ENCODE results near the gene CYTH4.
"Not testable (repeated sequence)": the region's sequence is repeated elsewhere in the genome, so short reads cannot be mapped to it uniquely, and the experiment has no call there.

CYTH4 gene, protein sequence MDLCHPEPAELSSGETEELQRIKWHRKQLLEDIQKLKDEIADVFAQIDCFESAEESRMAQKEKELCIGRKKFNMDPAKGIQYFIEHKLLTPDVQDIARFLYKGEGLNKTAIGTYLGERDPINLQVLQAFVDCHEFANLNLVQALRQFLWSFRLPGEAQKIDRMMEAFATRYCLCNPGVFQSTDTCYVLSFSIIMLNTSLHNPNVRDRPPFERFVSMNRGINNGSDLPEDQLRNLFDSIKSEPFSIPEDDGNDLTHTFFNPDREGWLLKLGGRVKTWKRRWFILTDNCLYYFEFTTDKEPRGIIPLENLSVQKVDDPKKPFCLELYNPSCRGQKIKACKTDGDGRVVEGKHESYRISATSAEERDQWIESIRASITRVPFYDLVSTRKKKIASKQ

DNA sequence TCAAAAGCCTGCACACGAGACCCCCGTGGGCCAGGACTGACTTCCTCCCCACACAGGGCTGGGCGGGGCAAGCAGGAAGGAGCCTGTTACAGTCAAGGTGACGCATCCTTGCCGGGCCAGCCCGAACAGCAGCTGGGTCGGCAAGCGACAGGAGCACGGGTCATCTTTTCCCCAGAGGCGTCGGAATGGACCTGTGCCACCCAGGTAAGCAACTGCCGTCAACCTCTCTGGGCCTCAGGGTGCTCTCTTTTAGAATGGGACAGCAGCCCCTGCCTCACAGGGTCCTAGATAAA is at the start of gene CYTH4:
Gene CYTH4 (plus strand): TSS at position 124 of the 293 bp plus-strand sequence. CDS start 62 bp downstream, at position 186.
- DNase-seq: no peak

DNA sequence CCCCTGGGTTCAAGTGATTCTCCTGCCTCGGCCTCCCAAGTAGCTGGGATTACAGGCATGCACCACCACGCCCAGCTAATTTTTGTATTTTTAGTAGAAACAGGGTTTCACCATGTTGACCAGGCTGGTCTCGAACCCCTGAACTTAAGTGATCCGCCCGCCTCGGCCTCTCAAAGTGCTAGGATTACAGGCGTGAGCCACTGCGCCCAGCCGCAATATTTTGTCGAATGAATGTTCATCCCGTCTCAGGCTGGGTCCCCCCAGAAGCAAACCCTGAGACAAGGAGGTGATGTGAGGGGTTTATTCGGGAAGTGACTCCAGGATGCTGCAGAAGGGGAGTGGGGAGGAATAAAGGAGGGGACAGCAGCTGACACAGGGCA is 48.9 kb upstream of the CYTH4 start:
- DNase-seq: not testable (repeated sequence)

DNA sequence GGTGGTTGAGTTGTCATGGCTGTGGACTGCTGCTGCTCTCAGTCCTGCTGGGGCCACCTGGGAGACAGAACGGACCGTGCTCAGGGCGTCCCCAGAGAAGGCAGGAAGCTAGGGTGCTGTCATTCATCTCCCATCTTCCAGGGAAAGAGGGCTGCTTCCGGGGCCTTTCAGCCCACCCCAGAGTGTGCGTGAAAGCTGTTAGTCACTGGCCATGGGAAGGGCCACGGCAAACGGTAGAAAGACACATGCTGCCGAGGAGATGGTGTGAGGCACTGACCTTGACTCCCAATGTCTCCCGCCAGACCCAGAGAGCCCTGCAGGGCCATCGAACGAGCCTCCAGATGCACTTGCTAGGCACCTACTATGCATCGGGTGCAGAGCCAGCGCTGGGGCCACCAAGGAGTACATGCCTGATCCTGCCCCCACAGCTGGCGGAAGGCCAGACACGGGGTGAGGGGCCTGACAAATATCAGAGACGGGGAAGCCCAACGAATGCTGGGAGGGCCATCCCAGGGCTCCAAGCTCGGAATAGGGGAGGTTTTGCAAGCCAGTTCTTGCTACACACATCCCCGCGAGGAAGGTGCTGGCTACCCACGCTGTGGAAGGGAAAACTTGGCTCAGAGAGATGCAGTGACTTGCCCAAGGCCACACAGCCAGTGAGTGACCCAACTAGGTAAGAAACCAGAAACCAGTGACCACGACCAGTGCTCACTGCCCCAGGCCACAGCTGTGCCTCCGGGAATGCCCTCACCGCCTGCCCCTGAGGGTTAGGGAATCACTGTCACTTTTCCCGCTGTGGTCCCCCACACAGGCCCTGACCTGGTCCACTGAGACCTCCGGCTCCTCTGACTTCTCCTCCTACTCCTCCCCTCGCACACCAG is 48.3 kb upstream of the CYTH4 start:
- DNase-seq: no peak

DNA sequence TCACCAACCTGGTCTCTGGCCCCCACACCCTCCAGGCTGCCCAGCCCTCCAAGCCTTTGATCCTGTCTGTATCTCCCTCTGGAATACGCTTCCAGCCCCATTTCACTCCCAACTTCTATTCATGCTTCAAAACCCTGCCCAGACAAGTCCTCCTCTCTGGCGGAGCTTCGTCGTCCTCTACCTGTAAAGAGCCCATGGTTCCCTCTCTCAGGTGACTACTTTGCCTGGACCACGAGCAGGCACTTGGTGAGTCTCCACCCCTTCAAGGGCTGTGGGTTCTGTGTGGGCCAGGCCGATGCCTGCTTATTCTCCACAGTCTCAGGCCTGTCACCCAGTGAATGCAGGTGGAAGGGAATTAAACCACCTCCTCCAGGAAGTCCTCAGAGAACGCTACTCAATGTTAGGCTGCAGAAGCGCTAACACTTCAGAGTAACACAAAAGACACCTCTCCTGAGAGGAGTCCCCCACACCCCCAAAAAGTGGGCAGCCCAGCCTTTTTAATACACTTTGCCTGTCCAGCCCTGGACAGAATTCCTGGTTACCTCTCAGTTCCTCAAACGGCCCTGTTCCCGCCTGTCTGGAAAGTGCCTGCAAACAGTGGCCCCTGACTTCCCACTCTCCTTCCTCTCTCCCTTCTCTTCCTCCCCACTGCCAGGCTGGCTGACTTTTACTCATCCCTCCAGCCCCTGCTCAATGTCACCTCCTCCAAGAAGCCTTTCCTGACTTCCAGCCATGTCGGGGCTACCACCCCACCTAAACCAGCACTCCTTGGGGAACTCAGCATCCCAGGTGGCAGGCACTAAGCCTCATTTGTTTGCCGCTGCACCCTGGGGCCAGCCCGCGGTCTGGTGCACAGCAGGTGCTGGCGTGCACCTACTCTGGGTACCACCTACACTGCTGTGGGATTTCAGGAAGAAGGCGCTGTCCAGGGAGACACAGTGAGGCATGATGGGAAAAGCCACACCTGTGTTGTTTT is 47.3 kb upstream of the CYTH4 start:
- DNase-seq: no peak

DNA sequence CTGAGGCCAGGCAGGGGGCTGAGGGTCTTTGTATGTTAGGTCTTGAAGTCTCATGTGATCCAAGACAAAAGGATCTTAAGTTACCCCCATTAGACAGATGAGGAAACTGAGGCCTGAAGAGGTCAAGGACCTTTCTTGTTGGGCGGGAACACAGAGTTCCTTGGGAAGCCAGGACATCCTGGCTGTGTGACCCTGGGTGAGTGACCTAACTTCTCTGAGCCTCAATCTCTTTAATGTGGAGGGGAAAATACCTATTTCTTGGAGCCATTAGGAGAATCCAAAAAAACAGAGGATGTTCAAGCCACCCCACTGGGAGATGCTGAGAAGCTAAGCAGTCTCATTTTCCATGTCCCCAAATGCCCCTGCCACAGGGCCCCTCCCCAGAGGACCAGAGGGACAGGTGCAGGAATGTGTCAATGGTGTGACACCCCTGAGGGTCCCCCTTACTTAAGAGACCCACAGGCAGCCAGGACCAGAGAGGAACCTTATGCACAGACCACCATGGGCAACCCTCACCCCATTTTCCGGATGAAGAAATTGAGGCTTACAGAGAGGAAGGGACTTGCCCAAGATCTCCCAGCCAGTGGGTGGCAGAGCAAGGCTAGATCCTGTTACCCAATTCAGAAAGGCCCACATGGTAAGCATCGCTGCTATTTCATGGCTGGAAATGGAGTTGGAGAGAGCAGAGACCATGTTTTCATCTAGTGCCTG is 46.3 kb upstream of the CYTH4 start:
- no peak for DNase-seq

DNA sequence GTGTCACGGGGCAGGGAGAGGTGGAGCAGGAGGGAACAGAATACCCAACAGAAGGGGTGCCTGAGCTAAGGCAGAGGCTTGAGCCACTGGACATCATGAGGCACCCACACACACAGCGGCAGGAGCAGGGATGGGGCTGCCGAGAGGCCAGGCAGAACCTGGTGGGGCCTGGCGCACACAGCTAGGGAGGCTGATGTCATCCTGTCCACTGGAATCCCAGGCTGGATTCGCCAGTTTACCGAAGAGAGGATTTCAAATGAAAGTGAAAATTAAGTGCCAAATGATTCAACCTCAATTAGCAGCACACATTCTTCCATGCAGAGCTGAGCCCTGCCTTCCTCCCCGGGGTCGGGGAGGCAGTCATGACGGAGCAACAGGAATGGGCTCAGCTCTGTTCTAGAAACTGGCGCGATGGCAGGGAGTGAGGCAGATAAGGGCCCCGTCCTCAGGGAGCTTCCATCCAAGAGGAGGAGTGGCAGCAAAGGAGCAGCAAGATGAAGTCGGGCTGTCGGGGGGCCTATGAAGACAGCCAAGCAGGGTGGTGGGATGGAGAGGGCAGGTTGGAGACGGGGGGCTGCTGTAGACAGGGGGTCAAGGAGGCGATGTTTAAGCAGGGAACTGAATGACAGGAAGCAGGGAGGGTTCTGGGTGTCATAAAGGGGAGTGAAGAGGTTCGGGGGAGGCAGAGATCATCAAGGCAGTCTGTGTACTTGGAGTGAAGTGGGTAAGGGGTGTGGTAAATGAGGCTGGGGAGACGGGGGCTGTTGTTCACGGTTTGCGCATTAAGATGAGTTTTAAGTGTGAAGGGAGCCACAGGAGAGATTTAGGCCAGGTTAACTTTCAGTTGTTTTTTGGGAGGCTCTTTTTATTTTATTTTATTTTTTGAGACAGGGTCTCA is 44.7 kb upstream of the CYTH4 start:
- no peak for DNase-seq

DNA sequence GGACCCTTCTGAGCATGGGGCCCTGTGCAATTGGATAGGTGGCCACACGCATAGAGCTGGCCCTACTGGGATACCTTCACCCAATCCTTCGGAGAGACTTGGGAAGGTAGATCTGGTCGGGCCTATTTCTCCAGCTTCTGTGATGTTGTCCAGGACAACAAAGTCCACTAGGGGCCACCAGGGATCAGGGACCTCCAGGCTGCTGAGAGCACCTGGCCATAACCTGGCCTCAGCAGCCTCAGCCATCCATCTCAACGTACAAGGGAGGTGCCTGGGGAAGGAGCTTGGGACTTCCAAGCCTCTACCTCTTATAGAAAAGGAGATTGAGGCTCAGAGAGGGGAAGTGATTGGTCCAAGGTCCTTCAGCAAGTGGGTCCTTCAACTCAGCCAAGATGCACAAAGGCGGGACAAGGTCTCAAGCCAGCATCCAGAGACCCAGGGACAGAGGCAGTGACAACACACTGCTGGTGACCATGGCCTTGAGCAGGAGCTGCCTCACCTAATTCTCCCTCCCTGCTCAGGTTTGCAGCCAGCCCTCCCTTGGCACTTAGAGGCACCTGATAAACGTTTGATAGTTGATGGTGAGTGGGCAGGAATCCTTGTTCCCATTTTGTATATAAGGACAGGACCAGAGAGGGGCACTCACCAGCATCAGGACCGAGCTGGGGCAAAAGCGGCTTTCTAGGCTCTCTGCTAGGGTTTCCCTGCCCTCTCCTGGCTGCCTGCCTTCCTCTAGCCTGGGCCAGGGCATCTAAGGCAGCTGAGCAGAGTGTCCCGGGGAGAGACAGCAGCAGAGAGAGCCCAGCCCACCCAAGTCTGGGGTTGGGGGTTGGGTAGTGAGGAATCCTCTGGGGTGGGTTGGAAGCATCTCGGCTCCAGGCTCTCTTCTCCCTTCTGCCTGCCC is 42.7 kb upstream of the CYTH4 start:
- DNase-seq: no peak

DNA sequence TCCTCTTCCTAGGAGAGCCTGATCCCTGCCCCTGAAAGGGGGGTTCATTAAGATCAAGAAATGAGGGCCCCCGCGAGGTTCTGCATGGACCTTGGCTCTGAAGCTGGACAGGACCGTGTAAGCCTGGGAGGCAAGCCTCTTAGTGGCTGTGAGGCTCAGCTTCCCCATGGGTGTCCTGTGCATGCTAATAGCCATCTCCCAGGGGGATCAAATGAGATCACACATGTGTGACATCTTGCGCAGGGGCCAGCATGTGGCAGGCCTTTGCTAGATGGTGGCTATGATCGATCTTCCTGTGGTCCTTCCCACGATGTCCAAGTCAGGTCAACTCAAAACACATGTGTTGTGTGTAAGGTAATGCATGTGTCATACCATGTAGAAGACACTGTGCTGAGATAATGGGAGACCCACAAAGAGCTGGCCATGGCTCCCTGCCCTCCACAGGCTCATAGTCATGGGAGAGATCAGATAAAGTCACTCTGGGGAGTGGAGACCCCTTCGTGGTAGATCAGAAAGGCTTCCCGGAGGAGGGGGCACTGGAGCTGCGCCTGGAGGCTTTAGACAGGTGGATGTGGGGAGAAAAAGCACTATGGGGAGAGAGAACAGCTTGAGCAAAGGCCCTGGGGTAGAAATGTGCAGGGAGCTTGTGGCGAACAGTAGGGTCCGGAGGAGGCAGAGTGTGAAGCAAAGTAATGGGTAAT is 41.9 kb upstream of the CYTH4 start:
- no peak for DNase-seq

DNA sequence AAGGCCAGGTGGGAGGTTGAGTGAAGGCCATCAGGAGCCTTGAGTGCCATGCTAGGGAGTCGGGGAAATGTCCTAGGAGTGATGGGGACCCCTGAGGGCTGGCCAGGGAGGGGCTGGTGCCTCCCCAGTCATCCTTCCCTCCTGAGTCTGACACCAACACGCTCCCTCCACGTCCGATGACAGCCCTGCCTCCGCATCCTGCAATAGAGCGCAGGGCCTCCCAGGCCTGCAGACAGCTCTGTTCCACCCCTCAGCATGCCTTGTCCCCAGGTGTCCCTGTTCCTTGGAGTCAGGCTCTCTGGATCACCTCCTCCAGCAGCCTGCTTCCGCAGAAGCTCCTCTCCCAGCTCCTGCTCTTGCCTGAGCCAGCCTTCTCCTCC is 41.4 kb upstream of the CYTH4 start:
- DNase-seq: no peak

DNA sequence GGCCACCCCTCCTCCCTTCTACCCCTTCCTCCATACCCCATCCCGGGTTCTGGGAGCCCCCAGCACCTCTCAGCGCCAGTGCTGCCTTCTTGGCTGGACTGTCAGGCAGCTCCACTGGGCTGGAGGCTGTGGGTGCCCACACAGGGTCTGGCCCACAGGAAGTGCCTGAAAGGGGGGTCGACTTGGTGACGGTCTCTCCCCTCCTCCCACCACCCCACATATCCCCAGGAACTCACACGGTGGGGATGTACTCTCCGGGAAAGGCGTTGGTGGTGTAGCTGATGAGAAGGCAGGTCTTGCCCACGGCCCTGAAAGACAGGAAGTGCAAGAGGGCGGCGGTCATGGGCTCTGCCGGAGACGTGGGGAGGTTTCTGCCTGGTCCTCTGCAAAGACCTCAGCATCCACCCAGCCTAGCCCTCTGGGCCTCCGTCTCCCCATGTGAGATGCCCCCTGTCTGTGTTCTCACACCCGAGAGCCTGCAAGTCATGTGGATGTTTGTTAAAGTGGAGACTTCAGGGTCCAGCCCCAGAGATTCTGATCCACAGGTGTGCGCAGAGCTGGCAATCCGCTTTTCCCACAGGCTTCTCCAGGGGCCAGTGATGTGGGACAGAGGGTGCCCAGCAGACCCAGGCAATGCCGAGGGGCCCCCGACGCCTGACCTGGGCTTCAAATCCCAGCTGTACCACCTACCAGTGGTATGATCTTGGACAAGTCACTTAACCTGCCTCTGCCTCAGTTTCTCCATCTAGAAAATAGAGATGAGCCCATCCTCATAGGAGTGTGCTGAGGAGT is 40.8 kb upstream of the CYTH4 start:
- no peak for DNase-seq

DNA sequence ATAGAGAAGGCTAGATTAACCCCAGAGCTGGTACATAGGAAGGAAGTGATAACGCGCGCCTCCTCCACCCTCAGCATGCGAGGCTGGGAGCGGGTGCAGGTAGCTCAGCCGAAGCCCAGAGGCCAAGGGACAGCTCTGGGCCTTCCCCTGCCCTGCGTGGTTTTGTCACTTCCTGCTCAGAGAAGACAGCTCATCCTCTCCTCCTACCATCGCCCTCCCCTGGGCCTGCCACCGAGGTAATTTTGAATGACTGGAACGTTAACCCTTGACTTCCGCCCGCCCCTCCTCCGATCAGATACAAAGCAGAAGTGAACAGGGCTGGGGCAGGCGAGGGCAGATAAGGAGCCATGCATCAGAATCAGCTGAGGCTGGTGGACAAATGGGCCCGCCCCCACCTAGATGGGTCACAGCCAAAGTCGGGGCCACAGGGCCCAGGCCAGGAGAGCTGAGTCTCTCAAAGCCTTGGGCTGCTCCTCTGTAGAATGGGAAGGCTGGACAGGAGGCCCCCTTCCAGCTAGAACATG is 39.9 kb upstream of the CYTH4 start:
- no peak for DNase-seq

DNA sequence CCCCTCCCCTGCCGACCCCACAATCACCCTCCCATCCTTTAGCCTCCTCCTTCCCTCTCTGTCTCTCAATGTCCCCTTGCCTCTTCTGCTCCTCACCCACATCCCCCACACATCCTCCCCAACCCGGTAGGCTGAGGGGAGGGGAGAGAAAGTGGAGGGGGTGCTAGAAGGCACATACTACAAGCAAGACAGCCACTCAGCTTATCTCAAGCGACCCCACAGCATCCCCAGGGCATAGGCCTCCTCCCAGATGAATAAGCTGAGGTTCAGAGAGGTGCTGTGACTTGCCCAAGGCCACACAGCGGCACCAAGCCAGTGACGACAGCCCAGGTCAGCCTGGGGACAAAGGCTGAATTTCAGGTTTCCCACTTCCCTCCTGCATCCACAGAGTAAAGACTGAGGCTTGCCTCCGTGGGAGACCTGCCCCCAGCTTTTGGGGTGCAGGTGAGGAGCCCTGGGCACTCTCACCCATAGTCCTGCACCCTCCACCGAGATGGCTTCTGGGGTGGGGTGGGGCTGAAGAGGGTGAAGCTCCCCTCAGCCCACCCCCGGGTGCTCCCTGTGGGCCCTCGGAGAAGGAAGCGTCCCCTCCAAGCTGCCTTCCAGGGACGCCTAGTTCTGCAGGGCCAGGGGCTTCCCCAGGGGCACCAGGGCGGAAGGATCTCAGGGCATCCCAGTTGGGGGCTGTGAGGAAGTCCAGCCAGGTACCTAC is 38.8 kb upstream of the CYTH4 start:
- DNase-seq: no peak

DNA sequence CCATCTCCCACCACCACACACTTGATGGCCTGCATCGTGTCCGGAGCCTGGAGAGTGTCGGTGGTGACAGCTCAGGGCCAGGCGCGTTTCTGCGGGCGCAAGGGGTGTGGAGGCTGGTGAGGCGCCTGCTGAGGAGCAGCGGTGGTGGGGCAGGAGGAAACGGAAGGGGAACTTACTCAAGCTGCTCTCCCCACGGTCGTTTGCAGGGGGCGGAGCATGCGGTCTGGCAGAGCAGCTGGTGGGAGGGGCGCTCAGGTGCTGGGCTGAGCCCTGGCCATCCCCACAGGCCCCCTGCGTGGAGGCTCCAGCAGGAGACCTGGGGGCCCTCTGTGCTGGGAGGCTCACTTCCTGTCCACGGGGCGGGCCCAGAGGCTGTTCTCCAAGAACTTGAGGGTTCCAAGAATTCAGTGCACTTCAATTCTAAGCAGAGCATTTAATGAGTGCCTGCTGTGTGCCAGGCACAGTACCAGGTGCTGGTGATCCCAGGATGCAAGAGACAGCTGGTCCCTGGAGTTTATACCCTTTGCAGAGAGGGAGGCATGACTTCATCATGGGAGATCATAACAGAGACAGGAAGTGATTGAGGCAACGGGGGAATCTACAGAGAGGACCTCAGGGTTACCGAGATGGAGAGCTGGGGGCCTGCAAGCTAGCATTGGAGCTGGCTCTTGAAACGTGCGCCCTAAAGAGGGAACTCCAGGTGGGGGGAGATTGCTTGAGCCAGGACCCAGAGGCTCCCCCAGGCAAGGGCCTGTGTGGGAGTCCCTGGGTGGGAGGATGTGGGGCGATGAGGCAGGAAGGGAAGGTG is 38.0 kb upstream of the CYTH4 start, which contains the start of gene RAC2:
Gene RAC2 (minus strand): TSS at position 156 of the 808 bp plus-strand sequence. CDS start 121 bp downstream, at position 35.
- DNase-seq: no peak

DNA sequence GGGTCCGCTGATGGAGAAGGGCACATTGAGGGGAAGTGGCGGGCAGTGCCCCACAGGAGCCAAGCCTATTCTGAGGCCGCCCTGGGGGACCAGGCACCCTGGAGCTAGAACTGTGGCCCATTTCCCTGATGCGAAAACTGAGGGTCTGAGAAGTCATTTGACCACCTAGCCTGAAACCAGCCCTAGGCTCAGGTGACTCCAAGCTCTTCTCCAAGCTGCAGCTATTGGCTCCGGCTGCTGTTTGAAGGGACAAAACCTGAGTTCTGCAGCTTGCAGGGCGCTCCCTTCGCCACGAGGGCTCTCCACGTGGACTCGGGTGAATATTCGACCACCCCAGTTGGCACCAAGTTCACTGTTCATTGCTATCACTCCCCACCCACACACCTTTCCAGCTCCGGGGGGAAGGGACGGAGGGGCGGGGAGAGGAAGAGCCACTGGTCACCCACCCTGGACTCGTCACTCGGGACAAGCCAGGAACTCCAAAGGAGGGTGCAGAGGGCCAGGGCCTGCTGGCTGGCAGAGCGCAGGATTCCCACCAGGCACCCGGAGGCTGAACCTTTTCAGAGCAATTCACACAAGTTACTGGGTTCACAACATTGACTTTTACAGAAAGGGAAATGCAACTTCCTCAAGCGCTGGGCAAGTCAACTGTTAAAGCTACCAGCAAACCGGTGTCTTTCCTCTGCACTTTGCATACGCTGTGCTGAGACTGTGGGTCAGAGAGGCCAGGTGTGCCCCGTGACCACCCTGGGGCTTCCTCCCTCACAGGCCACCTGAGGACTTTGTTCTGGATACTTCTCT is 37.2 kb upstream of the CYTH4 start:
- no peak for DNase-seq

DNA sequence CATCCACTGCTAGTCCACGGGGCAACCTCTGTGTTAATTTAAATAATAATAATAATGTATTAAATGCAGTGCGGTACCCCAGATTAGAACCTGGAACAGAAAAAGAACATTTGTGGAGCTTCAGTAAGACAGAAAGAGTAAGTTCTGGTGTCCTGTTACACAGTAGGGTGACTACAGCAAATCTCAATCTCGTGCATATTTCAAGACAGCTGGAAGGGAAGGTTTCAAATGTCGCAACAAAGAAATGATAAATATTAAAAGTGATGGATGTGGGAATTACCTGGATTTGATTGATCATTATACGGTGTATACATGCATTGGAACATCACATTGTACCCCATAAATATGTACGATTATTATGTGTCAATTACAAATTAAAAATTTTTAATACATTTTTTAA is 36.6 kb upstream of the CYTH4 start:
- DNase-seq: no peak

DNA sequence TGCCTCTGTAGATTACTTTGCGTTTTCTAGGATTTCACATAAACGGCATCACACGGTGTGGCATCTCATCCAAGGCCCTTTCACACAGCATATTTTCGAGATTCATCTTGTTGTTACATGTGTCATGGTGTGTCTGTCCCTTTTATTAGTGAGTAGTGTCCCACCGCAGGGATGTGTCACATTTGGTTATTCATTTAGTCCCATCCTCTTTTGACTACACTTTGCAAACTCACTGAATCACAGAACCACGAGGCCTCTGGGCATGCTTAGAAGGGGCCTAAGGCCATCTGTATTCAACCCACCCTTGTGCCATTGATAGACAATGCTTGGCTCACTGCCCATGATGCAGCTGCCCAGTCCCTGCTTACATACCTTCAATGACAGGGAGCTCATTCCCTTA is 34.1 kb upstream of the CYTH4 start:
- DNase-seq: no peak

Data from HCEC 1CT (cell line).